ENCODE measurements around the gene PARP15. TPM values are rescaled to one million over a fixed set of nuclear protein-coding genes. Genes with fewer than 3 reads are reported as not detected.

Gene PARP15
- total and polyA plus RNA-seq, 2 donors (not counting 3 experiments of a cell fraction or from before 2014, with no cell fraction given) = 0.81 to 1.4 TPM

- TF ChIP-seq, protein P1, sequence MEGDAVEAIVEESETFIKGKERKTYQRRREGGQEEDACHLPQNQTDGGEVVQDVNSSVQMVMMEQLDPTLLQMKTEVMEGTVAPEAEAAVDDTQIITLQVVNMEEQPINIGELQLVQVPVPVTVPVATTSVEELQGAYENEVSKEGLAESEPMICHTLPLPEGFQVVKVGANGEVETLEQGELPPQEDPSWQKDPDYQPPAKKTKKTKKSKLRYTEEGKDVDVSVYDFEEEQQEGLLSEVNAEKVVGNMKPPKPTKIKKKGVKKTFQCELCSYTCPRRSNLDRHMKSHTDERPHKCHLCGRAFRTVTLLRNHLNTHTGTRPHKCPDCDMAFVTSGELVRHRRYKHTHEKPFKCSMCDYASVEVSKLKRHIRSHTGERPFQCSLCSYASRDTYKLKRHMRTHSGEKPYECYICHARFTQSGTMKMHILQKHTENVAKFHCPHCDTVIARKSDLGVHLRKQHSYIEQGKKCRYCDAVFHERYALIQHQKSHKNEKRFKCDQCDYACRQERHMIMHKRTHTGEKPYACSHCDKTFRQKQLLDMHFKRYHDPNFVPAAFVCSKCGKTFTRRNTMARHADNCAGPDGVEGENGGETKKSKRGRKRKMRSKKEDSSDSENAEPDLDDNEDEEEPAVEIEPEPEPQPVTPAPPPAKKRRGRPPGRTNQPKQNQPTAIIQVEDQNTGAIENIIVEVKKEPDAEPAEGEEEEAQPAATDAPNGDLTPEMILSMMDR (IDR thresholded peaks at IDR 0.05; ENCODE audit: extremely low read depth in 1 of 2, insufficient read depth in 1 of 2, low read depth in 1 of 2, low read length in 2 of 2) = no peak
- no peak for TF ChIP-seq POLR2AphosphoS5 (IDR thresholded peaks at IDR 0.05; ENCODE audit: insufficient read depth, low read depth, low read length)
- TF ChIP-seq EZH2 (IDR thresholded peaks at IDR 0.05; ENCODE audit: borderline replicate concordance, low read depth, low read length, severe bottlenecking) = no peak
- TF ChIP-seq MAX (IDR thresholded peaks at IDR 0.05; ENCODE audit: insufficient read depth, insufficient read length) = no peak
- no peak for TF ChIP-seq FOS (IDR thresholded peaks at IDR 0.05; ENCODE audit: borderline replicate concordance, insufficient read depth, low read length)
- no peaks in the 10 kb centered on the region for H3K36me3 ChIP-seq (ENCODE audit: control insufficient read depth in 2 of 2, extremely low read depth in 1 of 2, insufficient read depth in 2 of 2, low read length in 2 of 2)
- POLR2A ChIA-PET = no interaction called here
- peaks cover 8 to 19% of the 10 kb centered on the region in 2 experiments for H3K27me3 ChIP-seq (ENCODE audit: control insufficient read depth in 2 of 2, insufficient read depth in 2 of 2, low read length in 2 of 2)
- no peak overlapping the region for H3K4me3 ChIP-seq (replicated peaks in 1 of 3; ENCODE audit: insufficient read depth in 1 of 3, low read depth in 1 of 3, low read length in 3 of 3)
- no peak overlapping the region for H3K4me2 ChIP-seq (ENCODE audit: insufficient read depth, low read length)
- no peaks in the 10 kb centered on the region for H3K9me3 ChIP-seq (replicated peaks; ENCODE audit: control insufficient read depth, insufficient read depth, low read length)
- no peaks in the 10 kb centered on the region for H3K4me1 ChIP-seq (ENCODE audit: control insufficient read depth, extremely low read depth, insufficient read depth, low read length)
- no peak overlapping the region for H2AFZ ChIP-seq (ENCODE audit: low read depth, low read length)
- no TSS peak for BruUV-seq (replicated peaks)
- no peak overlapping the region for H3K27ac ChIP-seq (ENCODE audit: insufficient read depth, low read depth, low read length)
- DNase-seq (ENCODE audit: low read depth, low spot score) (peak; percentile 22), FAIRE-seq (no peak)
- CTCF ChIA-PET = interaction anchor here (1.1 kb wide), 1 partner anchor 10 kb away, joined by 3 read pairs; no protein-coding TSS in a partner anchor
- dilution Hi-C loops (cut with MboI; ENCODE audit: extremely low pct_ligation_motif_present, low sequenced_read_pairs) (no loop called here), intact Hi-C loops (cut with micrococcal nuclease) (no loop called here)
- H4K20me1 ChIP-seq (replicated peaks; ENCODE audit: control insufficient read depth, extremely low read depth, insufficient read depth, low read length) = no peaks in the 10 kb centered on the region
- H3K79me2 ChIP-seq (ENCODE audit: control insufficient read depth, insufficient read depth, low read length) = no peaks in the 10 kb centered on the region
- no peak overlapping the region for H3K9ac ChIP-seq (replicated peaks; ENCODE audit: extremely low read depth, insufficient read depth, low read length)
- no peaks in the 10 kb centered on the region for H3K9me1 ChIP-seq (replicated peaks; ENCODE audit: control insufficient read depth, extremely low read depth, insufficient read depth, low read length)
Measured at GRCh38 chr3:122628567-122628966, 51.1 kb downstream of the PARP15 start.

All from endothelial cell of umbilical vein (primary cell).